Astrocyte of the hippocampus (primary cell): ENCODE results near the gene WNT7A.

Experiments
- DNase-seq: peaks from one replicate; pipeline ENCODE4 v3.0.0; 2011; ENCODE audit warnings: low read depth, low spot score

WNT7A gene

GRCh38 chr3:13884851-13885703 is 5.2 kb upstream of the WNT7A start:
- DNase-seq = peak; percentile 38

- no peak for DNase-seq
Observed at GRCh38 chr3:13883681-13884080, 3.8 kb upstream of the WNT7A start.

- DNase-seq = no peak
Observed at GRCh38 chr3:13882876-13883275, 3.0 kb upstream of the WNT7A start.

- no peak for DNase-seq
Observed at GRCh38 chr3:13881536-13882410, 1.9 kb upstream of the WNT7A start.

- no peak for DNase-seq
Observed at GRCh38 chr3:13880811-13881156, 913 bp upstream of the WNT7A start.

GRCh38 chr3:13879102-13879945 is 547 bp downstream of the WNT7A start:
- DNase-seq = peak; percentile 38

GRCh38 chr3:13878281-13879101 is 1.4 kb downstream of the WNT7A start:
- peak; percentile 31 for DNase-seq

- no peak for DNase-seq
Observed at GRCh38 chr3:13877911-13878280, 2.0 kb downstream of the WNT7A start.

- no peak for DNase-seq
Observed at GRCh38 chr3:13876451-13877100, 3.3 kb downstream of the WNT7A start.

GRCh38 chr3:13874891-13875290 is 5.0 kb downstream of the WNT7A start:
- DNase-seq = no peak

GRCh38 chr3:13873818-13874217 is 6.1 kb downstream of the WNT7A start:
- no peak for DNase-seq

GRCh38 chr3:13872451-13872850 is 7.4 kb downstream of the WNT7A start:
- DNase-seq = no peak

- DNase-seq = no peak
Observed at GRCh38 chr3:13871791-13872190, 8.1 kb downstream of the WNT7A start.

GRCh38 chr3:13870902-13871301 is 9.0 kb downstream of the WNT7A start:
- DNase-seq = no peak

GRCh38 chr3:13869761-13870343 is 10.0 kb downstream of the WNT7A start:
- DNase-seq = no peak

- no peak for DNase-seq
Observed at GRCh38 chr3:13868844-13869724, 10.8 kb downstream of the WNT7A start.

- no peak for DNase-seq
Observed at GRCh38 chr3:13867732-13868131, 12.1 kb downstream of the WNT7A start.

GRCh38 chr3:13866041-13866965 is 13.6 kb downstream of the WNT7A start:
- DNase-seq = no peak
